Activated CD4-positive, alpha-beta T cell treated with anti-CD3 and anti-CD28 coated beads, Interleukin-2, amount 10 ng/mL, durations not matched to agents 7 days and 5 days (primary cell): ENCODE data around the gene PEX5L. TPM values are rescaled to one million over a fixed set of nuclear protein-coding genes. Genes with fewer than 3 reads are reported as not detected.

Experiments
- CTCF ChIA-PET: fragments of 350-600 bp; sonication (Branson Sonifier 250); formaldehyde crosslinking; loops from one replicate; lab custom pipeline; 2021; ENCODE audit warnings: antibody characterized with exemption; lab: Charles Lee
- POLR2A ChIA-PET: fragments of 350-600 bp; sonication (Branson Sonifier 250); formaldehyde crosslinking; loops from one replicate; lab custom pipeline; 2021; ENCODE audit warnings: antibody characterized with exemption; lab: Charles Lee
- DNase-seq: peaks from one replicate; pipeline ENCODE4 v3.0.0-alpha.2; 2020
- H3K27ac Mint-ChIP-seq: one replicate; pipeline ENCODE4 v1.8.0; 2021; ENCODE audit warnings: mild to moderate bottlenecking, moderate library complexity, mixed read lengths
- H3K27me3 Mint-ChIP-seq: one replicate; pipeline ENCODE4 v1.8.0; 2021; ENCODE audit warnings: mixed read lengths
- H3K36me3 Mint-ChIP-seq: one replicate; pipeline ENCODE4 v1.8.0; 2021; ENCODE audit warnings: low read depth, mixed read lengths
- H3K4me1 Mint-ChIP-seq: one replicate; pipeline ENCODE4 v1.8.0; 2021; ENCODE audit warnings: mixed read lengths
- H3K4me3 Mint-ChIP-seq: one replicate; pipeline ENCODE4 v1.8.0; 2021; ENCODE audit warnings: mild to moderate bottlenecking, moderate library complexity, mixed read lengths
- H3K9me3 Mint-ChIP-seq: one replicate; pipeline ENCODE4 v1.8.0; 2021; ENCODE audit warnings: mixed read lengths
- total RNA-seq, 2 experiments: library from RNA; stranded (reverse); gene quantifications; one replicate each; pipeline ENCODE4 v1.2.3, GENCODE V29; 2021

The PEX5L gene
- total RNA-seq, 2 experiments from 2014 or later, result 0.04 TPM; not detected in 1

DNA sequence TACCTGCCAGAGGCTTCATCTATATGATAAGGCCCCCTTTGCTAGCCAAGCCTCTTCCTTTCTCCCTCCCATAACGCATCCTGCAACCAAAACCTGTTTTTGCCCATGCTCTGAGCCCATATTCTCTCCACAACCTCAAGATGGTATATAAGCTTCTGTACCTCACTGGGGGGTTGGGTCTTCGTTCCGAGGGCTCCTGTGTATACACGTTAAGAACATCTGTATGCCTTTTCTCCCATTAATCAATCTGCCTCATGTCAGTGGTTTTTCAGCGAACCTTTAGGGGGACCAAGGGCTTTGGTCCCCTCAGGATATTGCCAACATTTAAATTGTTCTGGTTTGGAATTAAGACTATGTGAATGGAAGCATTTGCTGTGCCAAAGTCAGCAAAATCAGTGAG lies 168.0 kb downstream of the PEX5L start:
- H3K27me3 Mint-ChIP-seq, result no peaks in the 10 kb centered on the region
- H3K36me3 Mint-ChIP-seq, result no peaks in the 10 kb centered on the region
- ChIA-PET POLR2A (no interaction called here), CTCF (no interaction called here)
- DNase-seq, result no peak
- H3K4me1 Mint-ChIP-seq, result no peaks in the 10 kb centered on the region
- no peak overlapping the region for H3K27ac Mint-ChIP-seq
- no peak overlapping the region for H3K4me3 Mint-ChIP-seq
- no peaks in the 10 kb centered on the region for H3K9me3 Mint-ChIP-seq

- no peak for DNase-seq
- ChIA-PET POLR2A (no interaction called here), CTCF (interaction anchor here (0.8 kb wide), 1 partner anchor 26 kb away, joined by 3 read pairs; no protein-coding TSS in a partner anchor)
- Mint-ChIP-seq H3K4me3 (no peak overlapping the region), H3K36me3 (no peaks in the 10 kb centered on the region), H3K27me3 (no peaks in the 10 kb centered on the region), H3K4me1 (no peaks in the 10 kb centered on the region), H3K9me3 (no peaks in the 10 kb centered on the region), H3K27ac (no peak overlapping the region)
These were observed 168.8 kb downstream of the PEX5L start for GRCh38 chr3:179867961-179868360.

DNA sequence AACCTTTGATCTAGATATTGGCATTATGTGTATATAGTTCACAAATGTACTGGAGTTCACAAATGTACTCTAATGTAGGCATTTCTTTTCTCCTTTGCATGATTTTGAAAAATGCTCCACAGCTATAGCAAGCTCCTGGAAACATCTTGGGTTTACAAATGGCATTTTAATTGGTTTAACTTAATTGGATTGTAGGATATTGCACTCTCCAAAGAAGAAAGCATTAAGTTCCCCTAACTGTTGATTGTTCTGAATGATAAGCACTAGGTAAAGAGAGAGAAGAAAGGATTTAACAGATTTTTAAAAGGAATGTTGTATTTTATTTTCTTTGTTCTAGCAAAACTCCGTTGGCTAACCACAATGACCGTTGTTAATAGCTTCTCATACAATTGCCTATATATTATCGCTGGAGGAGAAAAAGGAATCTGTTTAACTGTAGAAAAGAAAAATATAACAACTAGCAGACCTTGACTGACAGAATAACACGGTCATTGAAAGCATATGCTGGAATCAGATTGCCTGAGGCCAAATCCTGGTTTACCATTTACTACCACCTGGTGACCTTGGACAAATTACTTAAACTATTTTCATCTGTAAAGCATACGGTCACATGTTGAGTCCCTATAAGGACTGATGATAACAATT lies 170.8 kb downstream of the PEX5L start:
- Mint-ChIP-seq H3K36me3 (no peaks in the 10 kb centered on the region), H3K27ac (no peak overlapping the region), H3K4me3 (no peak overlapping the region), H3K4me1 (no peaks in the 10 kb centered on the region), H3K9me3 (no peaks in the 10 kb centered on the region), H3K27me3 (no peaks in the 10 kb centered on the region)
- no peak for DNase-seq
- ChIA-PET POLR2A (no interaction called here), CTCF (interaction anchor here (1.1 kb wide), 1 partner anchor 14 kb away, joined by 3 read pairs; no protein-coding TSS in a partner anchor)

- H3K27ac Mint-ChIP-seq, result no peak overlapping the region
- H3K4me1 Mint-ChIP-seq, result no peaks in the 10 kb centered on the region
- ChIA-PET CTCF (no interaction called here), POLR2A (no interaction called here)
- no peaks in the 10 kb centered on the region for H3K36me3 Mint-ChIP-seq
- no peak for DNase-seq
- H3K9me3 Mint-ChIP-seq, result no peaks in the 10 kb centered on the region
- no peak overlapping the region for H3K4me3 Mint-ChIP-seq
- H3K27me3 Mint-ChIP-seq, result no peaks in the 10 kb centered on the region
These were observed 174.8 kb downstream of the PEX5L start for GRCh38 chr3:179861953-179862352.

DNA sequence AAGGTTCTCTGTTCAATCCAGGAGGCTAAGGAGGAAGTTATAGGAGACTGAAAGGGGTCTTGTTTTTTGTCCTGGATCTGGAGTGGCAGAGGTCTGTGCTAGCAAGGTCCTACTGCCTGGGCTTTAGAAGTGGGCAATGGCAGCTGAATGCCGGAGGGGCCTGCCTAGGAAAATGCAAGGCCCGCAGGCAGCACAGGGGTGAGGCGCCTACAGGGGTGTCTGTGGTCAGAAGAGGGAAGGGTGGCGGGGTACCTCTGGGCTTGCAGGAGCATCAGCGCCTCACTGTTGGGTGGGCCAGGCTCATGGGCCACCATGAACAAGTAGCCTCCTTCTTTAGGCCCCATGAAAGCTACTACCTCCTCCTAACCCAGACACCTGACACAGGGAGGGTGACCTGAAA lies 175.4 kb downstream of the PEX5L start:
- ChIA-PET CTCF (interaction anchor here (1.2 kb wide), 1 partner anchor 13 kb away, joined by 3 read pairs; no protein-coding TSS in a partner anchor), POLR2A (no interaction called here)
- Mint-ChIP-seq H3K9me3 (no peaks in the 10 kb centered on the region), H3K27me3 (no peaks in the 10 kb centered on the region), H3K4me3 (no peak overlapping the region), H3K4me1 (no peaks in the 10 kb centered on the region), H3K27ac (no peak overlapping the region), H3K36me3 (no peaks in the 10 kb centered on the region)
- DNase-seq, result no peak

DNA sequence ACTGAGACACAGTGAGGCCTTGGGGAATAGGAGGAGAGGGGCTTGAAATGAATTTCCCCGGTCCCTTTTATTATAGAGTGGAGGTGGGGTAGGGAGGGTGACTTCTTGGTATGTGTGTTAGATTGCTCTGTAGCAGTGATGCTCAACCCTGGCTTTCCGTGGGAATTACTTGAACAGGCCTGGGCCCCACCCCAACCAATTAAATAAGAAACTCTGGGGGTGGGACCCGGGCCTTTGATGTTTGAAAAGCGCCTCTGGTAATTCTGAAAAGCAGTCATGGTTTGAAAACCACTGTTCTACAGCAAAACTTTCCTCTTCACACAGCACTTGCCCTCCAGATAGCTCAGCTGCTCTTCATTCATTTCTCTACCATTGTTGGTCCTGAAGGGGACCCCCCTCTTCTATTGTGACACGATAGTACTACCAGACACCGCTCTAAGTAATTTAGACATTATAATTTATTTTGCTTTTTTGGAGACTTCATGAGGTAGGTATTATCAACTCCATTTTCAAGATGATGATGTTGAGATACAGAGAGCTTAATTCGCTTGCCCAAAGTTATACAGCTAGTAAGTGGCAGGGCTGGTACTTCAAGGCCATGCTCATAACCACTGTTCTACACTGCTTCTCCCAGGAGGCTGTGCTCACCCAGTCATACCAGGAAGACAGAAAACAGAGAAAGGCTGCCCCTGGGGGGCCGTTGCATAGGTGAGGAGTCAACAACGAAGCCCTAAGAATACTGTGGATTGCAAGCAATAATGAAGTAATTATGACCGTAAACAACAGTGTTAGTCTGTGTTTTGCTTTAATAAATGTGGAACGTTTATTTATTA lies 176.2 kb downstream of the PEX5L start:
- no peak for DNase-seq
- no peak overlapping the region for H3K27ac Mint-ChIP-seq
- POLR2A ChIA-PET, result no interaction called here
- no peak overlapping the region for H3K4me3 Mint-ChIP-seq
- no peaks in the 10 kb centered on the region for H3K36me3 Mint-ChIP-seq
- CTCF ChIA-PET, result interaction anchor here (1.2 kb wide), 1 partner anchor 12 kb away, joined by 3 read pairs; no protein-coding TSS in a partner anchor
- no peaks in the 10 kb centered on the region for H3K4me1 Mint-ChIP-seq
- no peaks in the 10 kb centered on the region for H3K27me3 Mint-ChIP-seq
- H3K9me3 Mint-ChIP-seq, result no peaks in the 10 kb centered on the region

DNA sequence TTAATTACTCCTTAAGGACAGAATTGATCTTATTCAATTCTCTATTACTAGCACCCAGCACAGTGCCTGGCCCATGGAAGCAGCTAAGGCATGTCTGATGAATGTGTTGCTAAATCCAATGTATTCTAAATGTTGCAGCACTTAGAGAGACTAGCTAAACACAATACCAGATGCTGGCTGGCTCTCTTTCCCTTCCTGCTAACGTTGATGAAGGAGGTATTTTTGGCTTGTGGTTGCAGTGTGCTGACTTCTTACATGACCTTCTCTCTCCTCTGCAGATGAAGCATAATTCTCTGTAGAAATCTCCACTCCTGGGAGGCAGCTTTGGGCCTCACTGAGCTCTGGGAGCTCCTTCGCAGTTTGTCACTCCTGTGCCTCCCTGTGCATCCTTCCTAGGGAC lies 183.6 kb downstream of the PEX5L start:
- Mint-ChIP-seq H3K36me3 (no peaks in the 10 kb centered on the region), H3K4me1 (no peaks in the 10 kb centered on the region), H3K4me3 (no peak overlapping the region), H3K9me3 (no peaks in the 10 kb centered on the region), H3K27me3 (no peaks in the 10 kb centered on the region), H3K27ac (no peak overlapping the region)
- no peak for DNase-seq
- ChIA-PET CTCF (interaction anchor here (1.7 kb wide), 1 partner anchor 10 kb away, joined by 4 read pairs; no protein-coding TSS in a partner anchor), POLR2A (no interaction called here)

DNA sequence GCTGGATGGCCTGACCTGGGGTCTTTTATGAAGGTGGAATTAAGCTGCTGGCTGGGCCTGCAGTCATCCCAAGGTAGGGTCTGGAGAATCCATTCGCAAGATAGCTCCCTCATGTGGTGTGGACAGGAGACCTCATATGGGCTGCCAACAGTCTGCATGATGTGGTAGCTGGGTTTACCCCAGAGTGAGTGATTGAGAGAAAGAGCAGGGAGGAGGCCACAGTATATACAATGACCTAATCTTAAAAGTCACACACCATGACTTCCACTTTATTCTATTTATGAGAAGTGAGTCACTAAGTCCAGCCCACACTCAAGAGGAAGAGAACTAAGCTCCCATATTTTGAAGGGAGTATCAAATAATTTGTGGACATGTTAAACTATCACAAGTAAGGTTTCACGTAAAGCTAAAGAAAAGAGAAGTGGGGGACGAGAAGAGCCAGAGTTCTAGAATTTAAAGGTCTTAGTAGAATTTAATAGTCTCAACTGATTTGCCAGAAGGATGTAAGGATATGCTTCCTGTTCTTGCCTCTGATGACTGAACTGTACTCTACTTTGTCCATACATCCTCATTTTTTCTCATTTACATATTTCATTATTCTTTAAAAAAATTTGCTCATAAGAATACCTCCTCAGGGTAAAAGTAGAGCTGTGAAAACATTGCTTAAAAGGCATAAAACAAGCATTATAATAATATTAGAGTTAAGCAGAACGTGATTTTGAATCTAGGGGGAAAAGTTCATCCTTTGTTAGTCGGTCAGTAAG lies 184.4 kb downstream of the PEX5L start:
- ChIA-PET CTCF (interaction anchor here (1.7 kb wide), 1 partner anchor 10 kb away, joined by 4 read pairs; no protein-coding TSS in a partner anchor), POLR2A (no interaction called here)
- Mint-ChIP-seq H3K27me3 (no peaks in the 10 kb centered on the region), H3K9me3 (no peaks in the 10 kb centered on the region), H3K27ac (no peak overlapping the region), H3K36me3 (no peaks in the 10 kb centered on the region), H3K4me1 (no peaks in the 10 kb centered on the region), H3K4me3 (no peak overlapping the region)
- DNase-seq, result no peak

- POLR2A ChIA-PET, result no interaction called here
These were observed 188.0 kb downstream of the PEX5L start for GRCh38 chr3:179848711-179849110.

DNA sequence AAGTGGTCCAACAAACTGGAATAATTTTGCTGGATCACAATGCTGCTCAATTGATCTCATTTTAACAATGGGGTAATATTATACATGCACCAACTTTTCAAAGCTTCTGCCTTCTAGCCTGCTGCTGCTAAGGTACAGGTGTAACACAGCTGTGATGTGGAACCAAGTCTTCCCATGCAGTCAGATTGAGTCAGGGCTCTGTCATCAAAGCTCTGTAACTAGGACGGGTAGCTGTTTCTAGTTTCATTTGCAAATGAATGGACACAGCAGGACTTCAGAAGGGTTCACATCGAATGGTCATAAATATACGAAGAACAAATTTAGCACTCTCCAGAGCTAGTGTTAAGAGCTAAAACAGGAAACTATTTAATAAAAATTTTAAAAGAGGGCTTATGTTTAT lies 194.7 kb downstream of the PEX5L start:
- H3K9me3 Mint-ChIP-seq, result no peaks in the 10 kb centered on the region
- peaks cover 6% of the 10 kb centered on the region for H3K27me3 Mint-ChIP-seq
- ChIA-PET CTCF (interaction anchor here (2.0 kb wide), 1 partner anchor 11 kb away, joined by 4 read pairs; no protein-coding TSS in a partner anchor), POLR2A (no interaction called here)
- H3K4me3 Mint-ChIP-seq, result no peak overlapping the region
- DNase-seq, result no peak
- no peaks in the 10 kb centered on the region for H3K4me1 Mint-ChIP-seq
- H3K36me3 Mint-ChIP-seq, result no peaks in the 10 kb centered on the region
- H3K27ac Mint-ChIP-seq, result no peak overlapping the region

More at GRCh38 chr3:179848711-179849110, 188.0 kb downstream of the PEX5L start:
- Mint-ChIP-seq H3K4me3 (no peak overlapping the region), H3K9me3 (no peaks in the 10 kb centered on the region), H3K36me3 (no peaks in the 10 kb centered on the region), H3K4me1 (no peaks in the 10 kb centered on the region), H3K27ac (no peak overlapping the region), H3K27me3 (no peaks in the 10 kb centered on the region)
- DNase-seq, result no peak
- CTCF ChIA-PET, result interaction anchor here (0.7 to 1.1 kb wide), 3 partner anchors 12 to 543 kb away, joined by 3 to 4 read pairs (median 3); no protein-coding TSS in a partner anchor

GRCh38 chr3:179840985-179841384 lies 195.8 kb downstream of the PEX5L start:
- Mint-ChIP-seq H3K9me3 (no peaks in the 10 kb centered on the region), H3K27me3 (peaks cover 6% of the 10 kb centered on the region), H3K4me1 (no peaks in the 10 kb centered on the region), H3K4me3 (no peak overlapping the region), H3K27ac (no peak overlapping the region), H3K36me3 (no peaks in the 10 kb centered on the region)
- POLR2A ChIA-PET, result no interaction called here
- CTCF ChIA-PET, result interaction anchor here (0.6 kb wide), 1 partner anchor 174 kb away, joined by 5 read pairs; no protein-coding TSS in a partner anchor
- no peak for DNase-seq

DNA sequence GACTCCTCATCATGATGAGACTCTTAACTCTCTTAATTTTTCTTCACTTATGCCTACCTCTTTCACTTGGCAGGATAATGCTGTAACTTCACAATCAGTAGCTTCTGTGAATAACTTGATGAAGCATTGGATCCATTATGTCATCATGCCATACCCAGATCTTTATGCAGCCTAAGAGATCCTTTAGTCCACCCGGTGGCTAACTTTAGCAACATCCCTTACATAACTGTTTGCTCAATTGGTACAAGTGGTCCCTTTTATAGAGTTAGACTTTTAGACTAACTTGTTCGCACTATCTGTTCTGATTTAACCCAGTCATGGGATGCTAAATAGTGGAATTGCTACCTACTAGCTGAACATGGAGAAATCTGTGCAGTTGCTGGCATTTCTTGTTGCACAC lies 199.4 kb downstream of the PEX5L start:
- H3K9me3 Mint-ChIP-seq, result no peaks in the 10 kb centered on the region
- POLR2A ChIA-PET, result no interaction called here

More for the DNA sequence above, 199.4 kb downstream of the PEX5L start:
- no peak for DNase-seq
- Mint-ChIP-seq H3K27ac (no peak overlapping the region), H3K4me1 (no peaks in the 10 kb centered on the region), H3K4me3 (no peak overlapping the region), H3K36me3 (no peaks in the 10 kb centered on the region), H3K27me3 (peaks cover 6% of the 10 kb centered on the region)
- CTCF ChIA-PET, result no interaction called here
